Activated CD8-positive, alpha-beta memory T cell treated with anti-CD3 and anti-CD28 coated beads, Interleukin-2, amount 50 U/mL, for 1 hour (primary cell): ENCODE results near the gene GOLGA6A.
"Not testable (repeated sequence)": the region's sequence is repeated elsewhere in the genome, so short reads cannot be mapped to it uniquely, and the experiment has no call there.

Experiments
- DNase-seq: peaks from one replicate; pipeline ENCODE4 v3.0.0-alpha.2; 2020; ENCODE audit errors: extremely low read depth

Gene GOLGA6A, protein sequence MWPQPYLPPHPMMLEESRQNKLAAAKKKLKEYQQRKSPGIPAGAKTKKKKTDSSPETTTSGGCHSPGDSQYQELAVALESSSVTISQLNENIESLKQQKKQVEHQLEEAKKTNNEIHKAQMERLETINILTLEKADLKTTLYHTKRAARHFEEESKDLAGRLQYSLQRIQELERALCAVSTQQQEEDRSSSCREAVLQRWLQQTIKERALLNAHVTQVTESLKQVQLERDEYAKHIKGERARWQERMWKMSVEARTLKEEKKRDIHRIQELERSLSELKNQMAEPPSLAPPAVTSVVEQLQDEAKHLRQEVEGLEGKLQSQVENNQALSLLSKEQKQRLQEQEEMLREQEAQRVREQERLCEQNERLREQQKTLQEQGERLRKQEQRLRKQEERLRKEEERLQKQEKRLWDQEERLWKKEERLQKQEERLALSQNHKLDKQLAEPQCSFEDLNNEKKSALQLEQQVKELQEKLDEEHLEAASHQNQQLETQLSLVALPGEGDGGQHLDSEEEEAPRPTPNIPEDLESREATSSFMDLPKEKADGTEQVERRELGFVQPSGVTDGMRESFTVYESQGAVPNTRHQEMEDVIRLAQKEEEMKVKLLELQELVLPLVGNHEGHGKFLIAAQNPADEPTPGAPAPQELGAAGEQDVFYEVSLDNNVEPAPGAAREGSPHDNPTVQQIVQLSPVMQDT

GRCh38 chr15:74082450-74082849 lies at the start of gene GOLGA6A:
Gene GOLGA6A, minus strand, starts transcription at chr15:74082550. Its CDS starts 41 bp downstream, at chr15:74082509.
- DNase-seq, result not testable (repeated sequence)

GRCh38 chr15:74131628-74132413 lies 49.5 kb upstream of the GOLGA6A start:
- no peak for DNase-seq

- no peak for DNase-seq
These were observed 48.7 kb upstream of the GOLGA6A start for GRCh38 chr15:74130849-74131627.

DNA sequence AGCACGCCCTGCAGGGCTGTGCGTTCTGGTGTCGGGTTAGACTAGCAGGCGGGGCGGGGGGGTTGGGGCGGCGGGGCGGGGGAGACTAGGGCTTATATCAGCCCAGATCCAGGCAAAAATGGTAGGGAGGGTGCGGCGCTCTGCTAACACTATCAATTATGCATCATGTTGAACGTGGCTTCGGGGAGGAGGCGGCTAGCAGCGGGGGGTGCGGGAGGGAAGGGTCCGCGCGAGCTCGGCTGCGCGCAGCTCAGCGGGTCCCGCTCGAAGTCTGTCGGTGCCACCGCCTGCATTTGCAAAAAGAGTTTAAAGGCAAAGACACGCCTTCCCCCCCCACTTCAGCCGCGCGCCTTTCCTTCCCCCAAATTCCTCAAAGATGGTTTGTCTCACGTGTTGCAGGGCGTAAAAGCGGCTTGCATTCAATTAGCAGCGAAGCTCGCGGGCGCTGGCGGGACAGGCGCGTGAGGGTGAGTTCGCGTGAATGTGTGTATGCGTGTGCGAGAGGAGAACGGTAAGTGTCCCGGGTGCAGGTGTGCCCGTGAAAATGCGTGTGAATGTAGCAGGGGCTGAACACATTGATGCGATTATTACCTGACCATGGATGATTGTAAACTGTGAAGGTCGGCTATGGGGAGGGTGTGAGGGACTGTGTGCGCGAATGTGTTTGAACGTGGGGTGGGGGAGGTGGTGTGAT lies 48.0 kb upstream of the GOLGA6A start, which contains the start of gene ISLR2:
Gene ISLR2 (plus strand): TSS at position 432 of the 694 bp plus-strand sequence. CDS start 2,169 bp downstream, outside the sequence.
- DNase-seq, result no peak

DNA sequence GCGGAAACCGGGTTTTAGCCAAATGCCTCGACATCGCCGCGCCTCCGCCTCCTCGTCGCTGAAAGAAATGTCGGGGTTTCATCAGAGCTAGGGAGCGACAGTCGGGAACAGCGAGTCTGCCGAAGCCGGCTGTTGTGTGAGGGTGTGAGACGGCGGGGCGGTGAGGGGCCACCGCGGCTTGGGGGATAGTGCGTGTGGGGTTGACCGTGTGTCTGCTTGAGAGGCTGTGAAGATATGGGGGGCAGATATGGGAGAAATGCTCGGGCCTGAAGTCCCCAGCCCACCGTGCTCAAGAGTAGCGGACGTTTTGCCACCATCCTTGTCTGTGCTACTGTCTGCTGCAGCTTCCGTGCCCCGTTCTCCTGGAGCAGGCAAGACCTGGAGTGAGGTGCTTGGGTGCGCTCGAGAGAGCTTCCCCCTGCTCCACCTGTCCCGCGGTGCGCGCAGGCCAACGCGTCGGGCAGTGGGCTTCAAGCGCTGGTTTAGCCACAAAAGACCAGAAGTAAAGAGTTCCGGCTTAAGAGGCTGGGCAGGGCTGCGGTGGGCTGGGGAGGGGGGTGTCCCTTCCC lies 47.3 kb upstream of the GOLGA6A start:
- no peak for DNase-seq

GRCh38 chr15:74128785-74129585 lies 46.6 kb upstream of the GOLGA6A start:
- no peak for DNase-seq

DNA sequence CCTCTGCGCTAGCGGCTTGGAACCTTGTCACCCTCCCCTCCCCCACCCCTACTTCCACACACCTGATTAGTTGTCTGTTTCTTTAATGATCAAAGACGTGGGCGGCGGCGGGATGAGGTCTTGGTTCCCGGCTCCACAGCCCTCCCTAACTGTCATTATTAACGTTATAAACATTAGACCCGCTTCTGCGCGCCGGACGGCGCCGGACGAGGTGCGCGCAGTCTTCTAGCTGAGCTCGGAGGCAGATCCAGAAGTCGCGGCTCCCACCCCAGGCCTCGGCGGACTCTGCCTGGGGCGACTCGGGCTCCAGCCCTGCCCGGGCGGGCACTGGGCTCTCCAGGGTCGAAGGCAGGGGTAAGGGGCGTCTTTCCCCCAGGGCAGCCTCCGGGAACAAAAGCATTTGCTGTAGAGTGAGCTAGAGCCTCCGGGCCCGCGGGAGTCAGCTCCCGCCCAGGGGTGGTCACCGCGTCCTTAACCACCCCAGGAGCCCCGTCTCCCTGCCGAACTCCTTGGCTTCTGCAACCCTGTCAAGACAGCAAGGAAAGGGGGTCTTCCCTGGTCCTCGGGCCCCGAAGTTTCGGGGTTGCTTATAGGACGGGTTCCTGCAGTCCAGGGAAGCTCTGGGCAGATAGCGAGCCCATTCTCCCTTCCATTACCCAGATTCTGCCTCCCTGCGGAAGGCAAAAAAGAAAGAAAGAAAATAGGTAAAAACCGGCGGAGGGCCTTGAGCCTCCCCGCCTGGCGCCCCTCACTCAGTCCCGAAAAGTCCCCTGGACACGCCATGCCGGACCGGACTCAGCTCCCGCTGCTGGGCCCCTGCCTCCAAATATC lies 45.8 kb upstream of the GOLGA6A start:
- no peak for DNase-seq

GRCh38 chr15:74127255-74127953 lies 45.1 kb upstream of the GOLGA6A start:
- DNase-seq, result peak; percentile 54

DNA sequence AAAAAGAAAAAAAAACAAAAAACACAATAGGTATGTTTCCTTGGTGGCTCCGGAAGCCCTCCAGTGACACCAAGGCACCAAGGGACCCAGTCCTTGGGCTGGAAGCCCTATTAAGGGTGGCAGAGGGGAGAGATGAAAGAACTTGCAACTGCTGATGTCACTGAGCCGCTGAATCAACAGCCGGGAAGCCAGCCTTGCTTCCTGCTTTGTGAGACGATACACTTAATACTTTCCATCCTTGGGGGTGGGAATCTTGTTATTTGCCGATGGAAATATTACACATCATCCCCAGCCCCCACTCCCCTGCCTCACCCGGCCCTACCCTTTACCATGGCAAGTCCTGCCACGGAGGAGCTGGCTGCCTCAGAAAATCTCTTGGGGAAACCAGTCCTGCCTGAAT lies 42.4 kb upstream of the GOLGA6A start:
- DNase-seq, result no peak

DNA sequence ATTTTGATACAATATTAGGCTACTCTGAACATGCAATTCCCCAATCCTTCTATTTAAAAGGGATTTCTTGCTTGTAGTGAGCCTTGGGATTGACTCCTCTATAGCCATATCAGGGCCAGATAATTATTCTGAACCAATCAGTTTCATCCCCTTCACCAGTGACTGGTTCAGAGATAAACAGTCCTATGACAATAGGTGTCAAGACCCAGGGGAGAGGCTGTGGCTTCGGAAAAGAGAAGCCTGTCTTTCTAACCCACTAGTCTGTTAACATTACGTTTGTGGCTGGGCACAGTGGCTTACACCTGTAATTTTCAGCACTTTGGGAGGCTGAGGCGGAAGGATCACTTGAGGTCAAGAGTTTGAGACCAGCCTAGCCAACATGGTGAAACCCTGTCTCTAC lies 41.8 kb upstream of the GOLGA6A start:
- no peak for DNase-seq

DNA sequence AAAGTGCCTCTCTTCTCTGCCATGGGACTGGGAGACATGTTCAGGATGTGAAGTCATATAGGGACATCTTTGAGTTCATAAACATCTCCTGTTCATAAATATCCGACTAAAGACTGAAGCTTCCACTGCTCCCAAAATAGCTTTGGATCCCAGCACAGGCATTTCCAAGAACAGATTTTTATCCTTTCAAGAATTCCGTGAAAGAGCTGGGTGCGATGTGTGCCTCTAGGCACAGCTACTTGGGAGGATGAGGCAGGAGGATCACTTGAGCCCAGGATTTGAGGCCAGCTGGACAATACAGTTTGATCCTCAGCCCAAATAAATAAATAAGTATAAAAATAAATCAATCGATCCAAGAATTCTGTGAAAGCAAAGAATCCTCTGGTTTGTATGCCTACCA lies 41.3 kb upstream of the GOLGA6A start:
- no peak for DNase-seq

- DNase-seq, result no peak
These were observed 40.7 kb upstream of the GOLGA6A start for GRCh38 chr15:74123131-74123429.

DNA sequence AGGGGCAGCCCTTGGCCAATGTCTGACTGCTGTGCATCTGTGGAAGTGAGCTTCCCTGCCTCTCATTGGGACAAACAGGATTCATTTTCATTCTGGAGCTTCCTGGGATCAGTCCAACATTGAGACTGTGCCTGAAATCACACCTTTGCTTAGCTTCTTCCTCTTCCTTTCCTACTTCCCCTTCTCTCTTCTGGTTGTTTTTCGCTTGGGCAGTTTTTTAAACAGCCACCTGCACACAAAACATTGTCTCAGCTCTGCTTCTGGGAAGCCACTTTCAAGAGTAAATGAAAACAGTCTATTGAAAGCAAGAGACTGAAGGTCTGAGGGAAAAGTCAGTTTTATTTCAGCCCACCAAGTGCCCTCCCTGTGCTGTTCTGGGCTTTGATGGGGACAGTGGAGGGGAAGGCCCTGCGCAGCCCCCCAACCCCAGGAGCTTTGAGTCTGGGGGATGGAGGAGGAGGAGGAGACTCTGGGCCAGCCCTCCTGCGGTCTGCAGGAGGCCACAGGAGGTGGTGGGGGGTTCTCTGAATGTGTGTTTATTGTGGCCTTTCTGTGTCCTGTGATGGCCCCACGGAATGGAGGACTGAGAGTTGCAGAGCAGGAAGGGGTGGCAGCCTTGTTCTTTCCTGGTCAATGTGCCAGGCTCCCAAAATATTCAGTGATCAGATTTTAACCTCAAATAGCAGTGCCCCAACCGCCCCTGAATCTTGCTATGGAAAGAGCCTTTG lies 40.2 kb upstream of the GOLGA6A start:
- DNase-seq, result no peak

GRCh38 chr15:74121858-74122257 lies 39.5 kb upstream of the GOLGA6A start:
- DNase-seq, result no peak

DNA sequence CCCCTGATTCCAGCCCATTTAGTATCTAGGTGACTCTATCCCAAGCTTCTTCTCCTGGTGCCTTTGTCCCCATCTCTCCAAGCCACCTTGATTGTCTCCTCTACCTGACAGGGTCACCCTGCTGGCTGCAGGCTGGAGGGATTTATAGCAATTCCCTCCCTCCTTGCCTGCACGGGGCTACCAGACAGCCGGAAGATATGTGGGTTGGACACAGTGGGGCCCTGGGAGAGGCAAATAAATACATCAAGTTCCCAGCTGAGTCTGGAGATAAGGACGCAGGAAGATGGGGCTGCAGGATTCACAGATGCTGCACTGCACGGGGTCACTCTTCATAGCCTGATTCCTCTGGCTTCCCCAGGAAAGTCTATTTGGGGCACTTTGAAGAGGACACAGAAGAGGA lies 38.7 kb upstream of the GOLGA6A start:
- no peak for DNase-seq

DNA sequence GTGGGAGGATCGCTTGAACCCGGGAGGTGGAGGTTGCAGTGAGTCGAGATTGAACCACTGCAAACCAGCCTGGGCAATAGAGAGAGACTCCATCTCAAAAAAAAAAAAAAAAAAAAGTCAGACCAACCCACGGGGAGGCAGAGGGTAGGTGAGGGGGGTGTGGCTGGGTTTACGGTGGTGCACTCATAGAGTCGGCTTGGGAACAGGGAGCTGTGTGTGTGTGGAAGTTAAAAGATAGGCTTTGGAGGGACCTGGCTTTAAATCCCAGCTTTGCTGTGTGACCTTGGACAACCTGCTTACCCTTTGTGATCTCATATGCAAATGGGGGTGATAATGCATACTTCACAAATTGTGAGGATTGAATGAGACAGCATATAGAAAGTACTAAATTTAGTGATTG lies 38.1 kb upstream of the GOLGA6A start:
- no peak for DNase-seq

GRCh38 chr15:74109713-74110112 lies 27.4 kb upstream of the GOLGA6A start:
- DNase-seq, result no peak

DNA sequence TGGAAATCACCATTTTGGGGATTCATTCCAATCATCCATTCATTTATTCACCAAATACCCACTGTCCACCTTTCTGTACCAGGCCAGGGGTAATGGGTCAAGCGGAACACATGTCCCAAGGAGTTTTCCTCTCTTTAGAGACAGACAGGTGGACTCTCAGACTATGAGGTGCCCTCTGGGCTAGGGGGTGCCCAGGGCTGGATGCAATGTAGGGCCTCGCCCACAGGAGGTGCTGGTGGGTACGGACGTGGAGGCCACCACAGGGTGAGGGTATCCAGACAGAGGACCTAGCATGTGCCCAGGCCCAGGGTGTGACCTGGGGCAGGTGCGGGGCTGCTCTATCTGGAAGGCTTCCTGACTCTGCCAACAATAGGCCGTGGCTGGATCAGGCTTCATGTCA lies 26.3 kb upstream of the GOLGA6A start:
- not testable (repeated sequence) for DNase-seq
